ENCODE data around the gene NANS.
"Not testable (repeated sequence)": the region's sequence is repeated elsewhere in the genome, so short reads cannot be mapped to it uniquely, and the experiment has no call there.

NANS gene, protein sequence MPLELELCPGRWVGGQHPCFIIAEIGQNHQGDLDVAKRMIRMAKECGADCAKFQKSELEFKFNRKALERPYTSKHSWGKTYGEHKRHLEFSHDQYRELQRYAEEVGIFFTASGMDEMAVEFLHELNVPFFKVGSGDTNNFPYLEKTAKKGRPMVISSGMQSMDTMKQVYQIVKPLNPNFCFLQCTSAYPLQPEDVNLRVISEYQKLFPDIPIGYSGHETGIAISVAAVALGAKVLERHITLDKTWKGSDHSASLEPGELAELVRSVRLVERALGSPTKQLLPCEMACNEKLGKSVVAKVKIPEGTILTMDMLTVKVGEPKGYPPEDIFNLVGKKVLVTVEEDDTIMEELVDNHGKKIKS

DNA sequence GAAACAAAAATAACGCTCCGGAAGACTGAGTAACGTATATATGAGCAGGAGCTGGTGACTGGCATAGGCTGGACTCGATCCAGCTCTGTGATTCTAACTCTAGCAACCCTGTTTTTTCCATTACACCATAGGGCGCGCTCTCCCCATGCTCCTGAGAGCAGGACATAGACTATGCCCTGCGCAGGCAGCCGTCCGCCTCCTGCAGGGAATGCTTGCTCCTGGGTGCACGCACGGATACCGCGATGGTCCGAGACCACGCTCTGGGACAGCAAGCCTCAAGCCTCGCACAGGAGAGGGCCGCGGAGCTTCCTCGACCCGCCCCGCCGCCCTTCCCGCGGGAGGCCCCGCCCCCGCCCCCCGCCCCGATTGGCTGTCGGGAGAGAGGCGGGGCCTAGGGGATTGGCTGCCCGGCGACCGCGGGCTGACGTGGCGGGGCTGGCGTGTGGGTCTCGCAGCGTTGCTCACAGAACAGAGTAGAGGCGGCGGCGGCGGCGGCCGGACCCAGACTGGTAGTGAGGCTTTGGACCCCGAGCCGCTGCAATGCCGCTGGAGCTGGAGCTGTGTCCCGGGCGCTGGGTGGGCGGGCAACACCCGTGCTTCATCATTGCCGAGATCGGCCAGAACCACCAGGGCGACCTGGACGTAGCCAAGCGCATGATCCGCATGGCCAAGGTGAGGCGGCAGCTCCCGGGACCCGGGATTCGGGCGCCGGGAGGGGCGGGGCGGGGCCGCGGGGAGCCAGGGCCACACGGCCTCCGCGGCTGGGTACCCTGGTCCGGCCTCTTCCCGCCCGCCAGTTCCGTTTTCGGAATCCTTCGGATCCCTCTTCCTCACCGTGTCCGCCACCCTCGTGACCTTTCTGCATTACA, at the start of gene NANS:
NANS (plus strand) TSS at position 464 of the 869 bp plus-strand sequence; CDS start at position 541, 77 bp downstream.
- DNase-seq = peak; percentile 84 to 96

DNA sequence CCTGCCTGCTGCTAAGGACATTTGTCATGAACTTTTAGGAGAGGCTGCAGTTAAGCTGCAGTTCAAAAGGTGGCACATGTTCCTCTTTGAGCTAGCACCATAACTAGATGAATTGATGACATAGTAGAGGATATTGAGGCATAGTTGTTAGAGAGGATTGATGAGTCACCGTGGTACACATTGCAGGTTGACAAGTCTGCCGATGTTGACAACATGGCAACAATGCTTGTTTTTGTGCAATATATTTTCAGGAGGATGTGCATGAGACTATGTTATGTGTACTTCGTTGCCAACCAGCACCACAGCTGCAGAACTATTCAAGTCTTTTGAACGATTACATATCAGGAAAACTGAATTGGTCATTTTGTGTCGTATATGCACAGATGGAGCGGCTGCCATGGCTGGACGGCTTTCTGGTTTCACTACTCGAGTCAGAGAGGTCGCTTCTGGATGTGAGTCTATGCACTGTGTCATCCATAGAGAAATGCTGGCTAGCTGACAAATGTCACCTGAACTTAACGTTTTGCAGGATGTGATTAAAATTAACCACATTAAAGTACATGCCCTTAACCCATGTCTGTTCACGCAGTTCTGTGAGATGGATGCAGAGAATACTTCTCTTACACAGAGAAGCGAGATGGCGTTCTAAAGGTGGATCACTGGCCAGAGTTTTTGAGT, 49.1 kb upstream of the NANS start:
- DNase-seq = no peak

DNA sequence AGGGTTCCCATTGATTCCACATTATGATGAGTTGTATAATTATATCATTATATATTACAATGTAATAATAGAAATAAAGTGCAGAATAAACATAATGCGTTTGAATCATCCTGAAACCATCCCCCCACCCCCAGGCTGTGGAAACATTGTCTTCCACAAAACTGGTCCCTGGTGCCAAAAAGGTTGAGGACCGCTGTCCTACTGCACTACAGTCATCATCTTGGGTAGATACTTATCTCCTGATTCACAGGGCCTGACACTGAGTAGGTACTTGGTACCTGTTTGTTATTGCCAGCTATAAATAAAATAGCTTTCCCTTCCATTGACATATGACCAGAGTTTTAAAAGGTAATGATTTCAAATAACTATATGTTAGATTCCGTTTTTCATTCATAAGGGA, 47.8 kb upstream of the NANS start:
- DNase-seq = no peak

DNA sequence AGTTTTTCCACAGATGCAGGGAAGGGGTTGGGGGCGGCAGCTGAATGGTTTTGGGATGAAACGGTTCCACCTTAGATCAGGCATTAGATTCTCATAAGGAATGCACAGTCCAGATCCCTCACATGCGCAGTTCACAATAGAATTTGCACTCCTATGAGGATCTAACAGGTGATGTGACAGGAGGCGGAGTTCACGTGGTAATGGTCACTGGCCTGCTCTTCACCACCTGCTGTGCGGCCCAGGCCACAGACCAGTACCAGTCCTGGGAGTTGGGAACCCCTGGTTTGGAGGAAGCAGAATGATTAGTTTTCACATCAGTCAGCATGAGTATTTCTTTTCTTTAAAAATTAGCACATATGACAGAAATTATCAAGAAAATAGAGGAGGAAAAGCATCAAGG, 47.1 kb upstream of the NANS start:
- no peak for DNase-seq

DNA sequence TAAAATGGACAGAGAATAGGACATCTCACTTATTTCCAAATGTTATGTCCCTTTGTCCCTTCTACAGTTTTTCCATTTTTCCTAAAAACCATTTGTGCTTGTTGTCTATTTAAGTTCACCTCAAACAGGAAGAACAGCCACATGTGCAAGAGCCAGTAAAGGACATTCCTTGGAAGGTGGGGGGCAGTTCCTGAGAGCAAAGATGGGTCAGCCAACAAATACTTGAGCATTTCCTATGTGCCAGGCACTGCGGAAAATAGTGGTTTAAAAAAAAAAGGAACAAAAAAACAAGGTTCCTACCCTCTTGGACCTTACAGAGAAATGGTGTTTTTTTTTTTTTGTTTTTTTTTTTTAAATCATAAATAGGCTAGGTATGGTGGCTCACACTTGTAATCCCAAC, 46.6 kb upstream of the NANS start:
- no peak for DNase-seq

DNA sequence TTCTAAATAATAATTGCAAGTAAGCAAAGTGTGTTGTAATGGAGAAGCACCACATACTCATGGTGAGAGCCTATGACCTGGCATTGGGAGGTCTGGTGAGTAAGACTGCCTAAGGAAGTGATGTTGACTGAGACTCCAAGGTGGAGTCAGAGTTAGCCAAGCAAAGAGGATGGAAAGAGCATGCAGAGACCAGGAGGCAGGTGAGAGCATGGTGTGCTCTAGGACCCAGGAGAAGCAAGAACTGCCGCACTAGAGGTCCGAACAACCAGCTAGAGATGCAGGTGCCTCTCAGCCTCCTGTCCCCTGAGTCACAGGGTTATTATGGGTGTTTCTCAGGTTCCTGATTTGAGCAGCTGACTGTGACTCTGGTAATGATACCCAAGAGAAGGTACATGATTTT, 46.1 kb upstream of the NANS start:
- DNase-seq = no peak

DNA sequence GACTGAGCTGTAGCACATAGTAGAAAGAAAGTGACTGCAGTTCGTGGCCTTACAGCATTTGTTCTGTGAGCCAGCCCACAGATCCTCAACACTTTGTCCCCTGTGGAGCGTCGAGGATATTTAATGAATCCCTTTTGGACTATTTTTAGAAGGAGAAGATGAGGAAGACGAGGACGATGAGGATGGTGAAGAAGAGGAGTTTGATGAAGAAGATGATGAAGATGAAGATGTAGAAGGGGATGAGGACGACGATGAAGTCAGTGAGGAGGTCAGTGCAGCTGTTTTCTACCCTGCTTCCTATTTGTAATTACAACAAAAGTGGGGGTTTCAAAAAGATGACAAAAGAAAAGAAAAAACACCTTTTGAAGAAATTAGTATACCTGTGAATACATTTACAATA, 45.4 kb upstream of the NANS start:
- DNase-seq = no peak

DNA sequence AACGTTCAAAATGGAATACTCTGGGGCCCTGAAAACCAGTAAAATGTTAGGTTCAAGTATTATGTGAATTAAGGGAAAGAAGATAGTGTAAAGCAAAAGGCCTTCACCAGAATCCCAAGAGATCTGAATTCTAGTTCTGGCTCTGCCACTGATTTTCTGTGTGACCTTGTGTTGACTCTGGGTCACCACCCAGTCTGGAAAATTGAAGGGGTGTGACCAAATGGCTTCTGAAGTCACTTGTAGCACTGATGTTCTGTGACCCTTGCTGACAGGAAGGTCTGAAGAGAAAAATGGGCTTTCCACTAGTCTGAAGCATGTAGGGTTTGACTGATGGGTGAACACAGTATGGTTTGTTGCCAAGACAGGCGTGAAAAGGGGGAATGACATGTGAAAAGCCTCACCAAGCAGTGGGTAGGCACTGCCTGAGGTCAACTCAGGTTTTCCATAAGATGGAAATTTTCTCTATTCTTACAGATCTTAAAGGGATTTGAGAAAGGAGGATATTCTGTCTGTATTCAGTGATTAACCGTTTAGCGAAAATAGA, 40.3 kb upstream of the NANS start:
- no peak for DNase-seq

DNA sequence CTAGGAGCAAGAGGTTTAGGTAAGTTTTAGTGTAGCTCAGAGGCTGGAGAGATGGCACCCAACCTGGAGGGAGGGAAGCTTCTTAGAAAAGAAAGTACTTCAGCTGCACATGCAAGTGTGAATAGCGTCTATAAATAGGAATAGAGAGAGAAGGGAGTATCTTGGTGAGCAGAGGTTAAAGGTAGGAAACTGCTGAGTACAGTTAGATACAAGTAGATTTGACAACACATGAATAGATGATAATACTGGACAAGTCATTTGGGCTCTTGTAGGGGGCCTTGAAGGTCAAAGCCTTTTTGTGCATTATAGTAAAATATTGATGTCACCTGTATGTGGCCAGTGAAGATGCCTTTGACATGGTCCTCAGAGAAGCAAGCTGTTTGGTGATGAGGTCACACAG, 39.2 kb upstream of the NANS start:
- no peak for DNase-seq

DNA sequence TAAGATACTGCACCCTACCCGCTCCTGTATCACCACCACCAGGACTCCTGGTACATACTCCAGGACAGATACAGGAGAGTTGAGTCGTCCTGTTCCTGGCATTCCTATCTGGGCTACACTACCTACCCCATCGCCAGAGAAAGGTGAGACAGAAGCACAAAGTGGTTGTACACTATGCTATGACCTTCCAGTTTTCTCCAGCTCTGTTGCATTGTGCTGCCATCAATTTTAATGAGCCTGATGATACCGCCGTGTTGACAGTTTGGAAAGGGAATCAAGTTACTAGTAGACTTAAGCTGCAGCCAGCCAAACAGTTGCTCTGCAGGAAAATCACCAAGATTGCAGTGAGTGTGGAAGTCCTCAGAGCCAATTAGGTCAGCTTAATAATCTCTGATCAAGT, 38.2 kb upstream of the NANS start:
- DNase-seq = no peak

DNA sequence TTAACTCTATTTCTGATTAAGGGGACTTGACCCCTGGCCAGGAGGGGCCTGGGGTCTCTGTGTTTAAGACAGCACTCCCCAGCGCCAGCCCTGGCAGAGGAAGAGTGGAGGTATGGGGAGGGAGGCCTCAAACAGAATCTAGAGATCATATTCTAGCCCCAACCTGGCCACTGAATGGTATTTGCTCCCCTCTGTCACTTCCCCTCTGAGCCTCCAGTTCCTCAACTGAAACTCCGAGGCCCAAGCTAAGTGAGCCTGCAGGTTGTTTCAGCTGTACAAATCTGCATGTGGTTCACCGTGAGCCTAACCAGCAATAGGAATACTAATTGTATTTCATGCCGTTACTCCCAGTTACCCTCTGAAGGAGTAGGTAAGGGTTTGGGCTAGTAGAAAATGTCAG, 37.4 kb upstream of the NANS start:
- no peak for DNase-seq

DNA sequence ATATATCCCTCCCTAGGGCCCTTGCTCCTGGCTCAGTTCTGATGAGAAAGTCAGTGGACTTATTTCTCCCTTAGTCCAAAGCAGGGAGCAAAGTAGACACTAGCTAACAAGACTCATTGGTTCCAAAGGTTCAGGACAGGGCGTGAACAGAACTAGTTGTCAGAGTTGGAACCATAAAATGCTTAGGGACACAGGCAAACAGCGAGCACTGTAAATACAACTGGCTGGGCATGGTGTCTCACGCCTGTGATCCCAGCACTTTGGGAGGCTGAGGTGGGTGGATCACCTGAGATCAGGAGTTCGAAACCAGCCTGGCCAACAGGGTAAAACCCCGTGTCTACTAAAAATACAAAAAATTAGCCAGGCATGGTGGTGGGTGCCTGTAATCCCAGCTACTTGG, 36.7 kb upstream of the NANS start:
- DNase-seq = not testable (repeated sequence)

DNA sequence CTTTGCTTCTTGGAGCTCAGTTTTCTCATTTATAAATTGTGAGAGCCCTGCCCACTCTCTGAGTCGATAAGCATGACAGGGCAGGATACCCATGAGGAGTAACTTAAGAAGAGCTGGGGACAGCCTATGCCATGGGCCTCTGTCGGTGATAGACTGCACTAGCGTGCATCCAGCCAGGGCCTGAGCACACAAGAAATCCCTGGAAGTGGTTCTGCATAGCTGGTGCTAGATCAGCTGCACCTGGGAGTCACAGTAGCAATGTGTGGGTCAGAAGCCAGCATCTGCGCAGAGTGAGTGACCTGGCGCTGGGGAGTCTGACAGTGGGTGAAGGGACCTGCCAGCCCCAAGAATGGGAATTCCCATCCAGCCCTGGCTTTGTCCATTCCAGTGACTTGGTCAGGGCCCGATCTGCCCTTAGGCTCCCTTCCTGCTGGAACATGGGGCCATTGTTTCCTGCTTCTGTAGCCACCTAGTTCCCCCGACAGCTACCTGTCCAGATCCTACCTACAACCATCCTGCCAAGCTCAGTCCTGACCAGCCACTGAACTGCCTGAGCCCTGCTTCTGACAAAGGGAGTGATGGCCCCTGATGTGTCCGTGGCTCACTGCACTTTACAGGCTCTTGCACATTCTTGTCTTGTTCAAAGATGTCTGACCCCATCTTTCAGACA, 35.9 kb upstream of the NANS start:
- DNase-seq = no peak

DNA sequence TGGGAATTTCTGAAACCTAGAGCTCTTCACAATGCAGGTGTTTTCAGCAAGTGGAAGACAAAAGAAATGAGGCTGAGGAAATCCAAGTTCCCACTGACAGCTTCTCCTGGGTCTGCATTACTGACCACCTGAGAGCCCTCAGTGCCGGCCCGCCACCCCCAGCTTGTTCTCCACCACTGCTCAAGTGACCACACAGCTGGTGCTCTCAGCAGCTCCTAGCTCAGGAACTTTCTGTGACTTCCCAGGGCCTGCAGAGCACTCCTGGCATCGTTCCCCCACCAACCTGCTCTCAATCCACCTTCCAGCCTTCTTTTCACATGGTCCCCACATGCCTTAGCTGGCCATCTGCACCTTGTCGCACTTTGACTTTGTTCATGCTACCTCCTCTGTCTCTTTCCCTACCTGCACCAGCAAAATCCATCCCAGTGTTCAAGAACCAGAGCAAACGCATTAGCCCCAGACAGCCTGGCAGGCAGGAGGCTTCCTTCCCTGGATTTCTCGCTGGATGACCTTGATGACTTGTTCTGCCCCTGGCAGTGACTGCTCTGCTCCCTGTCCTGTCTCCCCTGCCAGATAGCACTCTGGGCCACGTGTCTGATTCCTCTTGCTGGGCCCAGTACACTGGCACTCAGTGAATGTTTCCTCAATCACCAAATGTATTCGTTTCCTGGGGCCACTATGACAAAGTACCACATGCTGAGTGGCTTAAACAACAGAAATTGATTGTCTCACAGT, 35.1 kb upstream of the NANS start:
- no peak for DNase-seq

DNA sequence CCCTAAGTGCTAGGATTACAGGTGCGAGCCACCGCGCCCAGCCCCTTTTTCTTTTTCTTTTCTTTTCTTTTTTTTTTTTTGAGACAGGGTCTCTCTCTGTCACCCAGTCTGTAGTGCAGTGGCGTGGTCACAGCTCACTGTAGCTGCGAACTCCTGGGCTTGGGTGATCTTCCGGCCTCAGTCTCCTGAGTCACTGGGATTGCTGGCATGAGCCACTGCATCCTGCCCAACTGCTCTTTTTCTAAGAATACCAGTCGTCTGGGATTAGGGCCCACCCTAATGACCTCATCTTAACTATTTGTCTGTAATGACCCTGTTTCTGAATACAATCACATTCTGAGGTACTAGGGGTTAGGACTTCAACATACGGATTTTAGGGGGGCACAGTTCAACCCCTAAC, 34.1 kb upstream of the NANS start:
- no peak for DNase-seq

DNA sequence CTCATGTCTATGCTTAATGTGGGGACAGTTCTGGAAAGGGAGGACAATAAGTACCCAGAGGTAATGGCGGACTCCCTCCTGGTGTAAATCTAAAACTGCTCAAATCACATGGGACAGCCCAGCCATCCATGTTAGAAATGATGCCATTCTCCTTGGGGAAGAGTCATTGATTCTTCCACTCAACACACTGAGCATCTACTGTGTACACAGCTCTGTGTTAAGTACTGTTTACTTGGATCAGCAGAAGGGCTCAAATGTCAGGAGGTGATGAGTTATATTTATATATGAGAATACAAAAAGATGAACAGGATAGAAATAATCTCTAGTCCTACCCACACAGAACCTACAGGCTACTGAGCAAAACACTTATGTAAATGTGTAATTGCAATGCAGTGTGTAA, 31.8 kb upstream of the NANS start:
- no peak for DNase-seq

DNA sequence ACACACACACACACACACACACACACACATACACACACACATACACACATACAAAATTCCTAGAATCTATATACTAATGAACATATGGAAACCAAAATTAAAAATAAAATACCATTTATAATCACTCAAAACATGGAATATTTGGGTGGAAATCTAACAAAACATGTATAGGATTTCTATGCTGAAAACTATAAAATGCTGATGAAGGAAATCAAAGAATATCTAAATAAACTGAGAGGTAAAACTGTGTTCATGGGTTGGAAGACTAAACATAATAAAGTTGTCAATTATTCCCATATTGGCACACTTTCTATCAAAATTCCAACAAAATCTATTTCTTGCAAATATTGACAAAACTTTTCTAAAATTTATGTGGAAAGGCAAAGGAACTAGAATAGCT, 25.4 kb upstream of the NANS start:
- DNase-seq = no peak

DNA sequence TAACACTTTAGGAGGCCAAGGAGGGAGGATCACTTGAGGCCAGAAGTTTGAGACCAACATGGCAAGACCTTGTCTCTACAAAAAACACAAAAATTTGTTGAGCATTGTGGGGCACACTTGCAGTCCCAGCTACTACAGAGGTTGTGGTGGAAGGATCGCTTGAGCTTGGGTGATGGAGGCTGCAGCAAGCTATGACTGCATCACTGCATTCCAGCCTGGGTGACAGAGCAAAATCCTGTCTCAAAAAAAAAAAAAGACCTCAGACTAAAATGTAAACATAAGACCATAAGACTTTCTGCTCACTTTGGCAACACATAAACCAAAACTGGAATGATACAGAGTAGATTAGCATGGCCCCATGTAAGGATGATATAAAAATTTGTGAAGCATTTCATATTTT, 24.6 kb upstream of the NANS start:
- no peak for DNase-seq

DNA sequence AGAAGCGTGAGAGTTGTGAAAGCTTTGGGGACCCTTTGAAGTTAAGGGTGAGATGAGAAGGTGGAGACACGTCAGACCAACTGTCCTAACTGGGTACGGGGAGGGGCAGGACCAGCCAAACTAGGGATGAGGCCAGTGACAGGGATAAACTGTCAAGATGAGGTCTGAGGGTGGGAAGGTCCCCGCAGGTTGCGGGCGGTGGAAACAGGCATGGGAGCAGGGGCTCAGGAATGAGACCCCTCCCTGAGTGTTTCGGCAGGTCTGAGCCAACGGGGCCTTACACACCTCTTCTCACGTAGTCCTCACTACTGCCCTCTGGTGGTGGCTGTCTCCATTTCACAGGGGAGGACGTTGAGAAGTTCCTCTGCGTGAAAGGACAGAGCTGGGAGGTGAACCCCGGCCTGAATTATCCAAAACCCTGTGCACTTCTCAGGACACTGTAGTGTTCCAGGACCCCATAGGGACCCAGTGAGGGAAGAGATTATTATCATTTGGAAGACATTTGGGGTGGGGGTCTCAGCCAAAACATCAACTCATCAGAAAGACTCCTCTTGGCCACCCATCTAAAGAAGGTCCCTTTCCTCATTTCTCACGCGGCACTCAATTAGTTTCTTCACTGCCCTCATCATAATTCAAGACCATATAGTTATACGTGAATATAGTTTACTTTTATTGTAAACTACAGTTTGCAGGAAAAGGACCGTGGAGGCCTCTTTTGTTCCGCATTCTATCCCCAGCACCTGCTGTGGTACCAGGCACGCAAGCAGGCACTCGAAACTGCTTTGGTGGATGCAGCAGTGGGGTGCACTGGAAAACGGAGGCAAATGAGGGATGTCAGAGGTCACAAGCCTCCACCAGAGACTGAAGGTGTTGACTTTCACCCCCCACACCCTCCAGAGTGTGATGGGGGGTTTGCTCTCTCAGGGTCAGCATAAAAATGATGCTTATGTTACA, 21.7 kb upstream of the NANS start:
- DNase-seq = peak; percentile 43 to 63

DNA sequence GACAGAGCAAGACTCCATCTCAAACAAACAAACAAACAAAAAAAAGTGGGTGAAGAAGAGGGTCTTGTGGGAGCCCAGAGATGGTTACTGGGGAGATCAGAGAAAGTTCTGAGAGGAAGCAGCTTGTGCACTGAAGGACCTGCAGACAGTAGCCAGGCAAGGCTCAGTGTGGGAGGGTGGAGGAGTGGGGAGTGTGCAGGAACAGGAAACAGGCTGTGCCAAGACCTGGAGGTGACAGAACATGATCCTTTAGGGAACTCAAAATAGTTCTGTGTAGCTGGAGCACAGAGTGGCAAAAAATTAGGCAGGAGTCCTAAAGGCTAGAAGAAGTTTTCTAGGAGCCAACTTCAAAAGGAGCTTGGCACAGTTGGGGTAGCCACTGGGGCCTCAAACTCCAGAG, 19.2 kb upstream of the NANS start:
- peak in 1 of 2 donors; percentile 92 for DNase-seq

DNA sequence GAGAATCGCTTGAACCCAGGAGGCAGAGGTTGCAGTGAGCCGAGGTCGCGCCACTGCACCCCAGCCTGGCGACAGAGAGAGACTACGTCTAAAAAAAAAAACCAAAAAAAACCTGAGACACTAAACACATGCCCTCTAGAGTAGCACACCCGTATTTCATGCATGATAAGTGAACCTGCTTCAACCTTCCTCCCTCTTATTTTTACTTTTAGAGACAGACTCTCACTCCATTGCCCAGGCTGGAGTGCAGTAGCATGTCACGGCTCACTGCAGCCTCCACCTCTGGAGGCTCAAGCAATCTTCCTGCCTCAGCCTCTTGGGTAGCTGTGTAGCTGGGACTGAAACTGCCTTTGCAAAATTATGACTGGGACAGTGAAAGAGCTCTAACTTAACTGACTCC, 17.6 kb upstream of the NANS start:
- DNase-seq = no peak
